Measurements from ENCODE around the gene DTYMK. TPM values are rescaled to one million over a fixed set of nuclear protein-coding genes. Genes with fewer than 3 reads are reported as not detected.

Gene DTYMK
- total and polyA plus RNA-seq, 4 donors = 13.1 to 51.6 (median 39.0) TPM

DNA sequence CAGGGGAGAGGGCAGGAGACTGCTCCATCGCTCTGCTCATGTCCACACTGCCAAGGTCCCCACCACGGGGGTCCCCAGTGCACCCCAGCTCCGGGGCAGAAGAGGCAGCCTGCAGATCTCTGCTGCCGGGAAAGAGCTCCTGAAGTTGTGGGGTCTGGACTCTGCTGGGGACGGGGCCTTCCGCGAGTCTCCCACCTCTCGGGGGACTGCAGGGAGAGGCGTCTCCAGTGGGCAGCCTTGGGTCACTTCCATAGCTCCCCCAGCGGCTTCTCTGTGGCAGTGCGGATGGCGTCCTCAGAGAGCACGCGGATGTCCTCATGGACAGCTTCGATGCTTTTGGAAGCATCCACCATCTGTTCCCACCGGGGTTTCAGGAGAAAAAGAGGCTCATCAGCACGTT lies 10.7 kb downstream of the DTYMK start:
- peaks cover 96% of the 10 kb centered on the region for H3K36me3 ChIP-seq (ENCODE audit: control insufficient read depth, insufficient read depth, low read length)
- no peak for DNase-seq (ENCODE audit: low read depth in 4 of 6, low spot score in 6 of 6)

GRCh38 chr2:241673797-241674725 lies 12.6 kb downstream of the DTYMK start:
- peaks cover 100% of the 10 kb centered on the region for H3K36me3 ChIP-seq (ENCODE audit: control insufficient read depth, insufficient read depth, low read length)
- no peak overlapping the region for H3K27ac ChIP-seq (ENCODE audit: low read depth, low read length)
- 72% methylated on average over 19 of the region's 21 CpGs for WGBS (ENCODE audit: insufficient coverage)
- H3K27me3 ChIP-seq (ENCODE audit: control insufficient read depth, insufficient read depth, low read length) = no peaks in the 10 kb centered on the region
- DNase-seq (ENCODE audit: low read depth in 4 of 6, low spot score in 6 of 6) = peak in 2 of 6 donors; percentile 57 to 61
- no peak overlapping the region for H3K4me3 ChIP-seq (ENCODE audit: low read depth, low read length)
- no peaks in the 10 kb centered on the region for H3K9me3 ChIP-seq (ENCODE audit: control insufficient read depth, insufficient read depth, low read length)
- H3K4me1 ChIP-seq (ENCODE audit: control insufficient read depth, insufficient read depth, low read length) = peaks cover 7% of the 10 kb centered on the region

More for the DNA sequence above, 10.7 kb downstream of the DTYMK start:
- H3K27ac ChIP-seq (ENCODE audit: low read depth, low read length) = no peak overlapping the region
- peaks cover 7% of the 10 kb centered on the region for H3K4me1 ChIP-seq (ENCODE audit: control insufficient read depth, insufficient read depth, low read length)
- no peaks in the 10 kb centered on the region for H3K9me3 ChIP-seq (ENCODE audit: control insufficient read depth, insufficient read depth, low read length)
- 89% methylated on average over 17 of the region's 17 CpGs for WGBS (ENCODE audit: insufficient coverage)
- no peak overlapping the region for H3K4me3 ChIP-seq (ENCODE audit: low read depth, low read length)
- H3K27me3 ChIP-seq (ENCODE audit: control insufficient read depth, insufficient read depth, low read length) = no peaks in the 10 kb centered on the region

DNA sequence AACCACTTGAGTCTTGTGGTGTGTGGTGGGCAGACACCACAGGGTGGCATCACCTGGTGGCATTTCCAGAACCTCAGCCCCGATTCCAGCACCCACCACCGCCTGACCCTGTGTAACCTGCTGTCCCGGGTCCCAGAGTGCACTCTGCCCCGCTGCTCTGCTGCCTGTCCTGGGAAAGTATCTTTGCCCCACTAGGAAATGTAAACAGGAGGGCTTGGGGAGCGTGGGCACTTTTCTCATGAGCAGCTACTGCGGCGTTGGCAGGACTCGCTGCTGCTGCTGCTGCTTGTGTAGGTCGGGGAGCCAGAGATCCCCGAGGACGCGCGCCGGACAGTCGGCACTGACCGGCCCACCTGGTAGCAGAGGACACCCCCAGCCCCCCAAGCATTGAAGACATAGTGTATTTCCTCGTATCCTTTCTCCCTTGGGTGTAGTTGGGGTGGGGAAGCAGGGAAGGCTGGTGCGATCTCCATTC lies 13.4 kb downstream of the DTYMK start:
- H3K4me3 ChIP-seq (ENCODE audit: low read depth, low read length) = no peak overlapping the region
- H3K9me3 ChIP-seq (ENCODE audit: control insufficient read depth, insufficient read depth, low read length) = no peaks in the 10 kb centered on the region
- H3K27ac ChIP-seq (ENCODE audit: low read depth, low read length) = no peak overlapping the region
- WGBS (ENCODE audit: insufficient coverage) = 80% methylated on average over 8 of the region's 18 CpGs
- no peak for DNase-seq (ENCODE audit: low read depth in 4 of 6, low spot score in 6 of 6)
- peaks cover 7% of the 10 kb centered on the region for H3K4me1 ChIP-seq (ENCODE audit: control insufficient read depth, insufficient read depth, low read length)
- H3K27me3 ChIP-seq (ENCODE audit: control insufficient read depth, insufficient read depth, low read length) = no peaks in the 10 kb centered on the region
- H3K36me3 ChIP-seq (ENCODE audit: control insufficient read depth, insufficient read depth, low read length) = peaks cover 100% of the 10 kb centered on the region

DNA sequence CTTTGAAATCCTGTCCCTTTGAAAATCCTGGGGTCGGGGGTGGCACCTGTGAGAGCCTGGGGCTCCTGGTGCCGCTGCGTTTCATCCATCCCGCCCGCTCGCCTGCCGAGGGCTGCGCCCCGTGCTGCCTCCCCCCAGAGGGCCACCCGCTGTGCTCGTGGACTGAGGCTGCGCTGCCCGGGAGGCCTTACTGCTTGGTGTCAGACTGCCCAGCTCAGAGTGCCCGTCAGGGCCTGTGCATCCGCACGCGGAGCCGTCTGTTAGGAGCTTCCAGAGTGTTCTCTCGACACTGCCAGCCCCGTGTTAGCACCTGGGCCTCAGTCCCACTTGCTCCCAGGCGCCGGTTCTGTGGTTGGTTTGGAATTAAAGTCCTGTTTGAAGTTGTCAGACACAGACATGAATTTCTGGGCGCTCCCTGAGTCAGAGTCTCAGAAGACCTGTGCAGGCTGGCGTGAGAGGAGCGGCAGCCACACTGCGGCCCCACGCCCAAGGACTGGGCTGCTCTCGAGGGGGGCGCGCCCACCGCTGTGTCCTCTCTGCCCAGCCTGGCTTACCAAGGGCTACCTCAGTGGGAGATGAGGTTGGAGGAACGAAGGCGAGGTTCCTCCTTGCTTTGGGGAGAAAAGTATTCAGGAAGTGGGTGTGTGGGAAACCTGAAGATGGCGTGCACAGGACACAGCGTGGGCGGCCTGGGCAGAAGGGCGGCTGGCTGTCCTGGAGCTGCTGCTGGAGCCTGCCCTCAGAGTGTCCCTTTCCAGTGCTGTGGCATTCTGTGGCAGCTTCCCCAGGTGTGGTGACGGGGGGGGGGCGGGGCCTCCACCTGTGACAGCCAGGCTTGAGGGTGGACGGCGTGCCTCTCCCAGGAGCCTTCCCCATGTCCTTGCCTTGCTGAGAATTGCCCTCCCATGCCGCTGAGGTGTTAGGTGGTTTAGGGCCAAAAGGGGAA lies 14.1 kb downstream of the DTYMK start:
- Histone ChIP-seq H3K9me3 (ENCODE audit: control insufficient read depth, insufficient read depth, low read length) (no peaks in the 10 kb centered on the region), H3K4me3 (ENCODE audit: low read depth, low read length) (no peak overlapping the region), H3K36me3 (ENCODE audit: control insufficient read depth, insufficient read depth, low read length) (peaks cover 100% of the 10 kb centered on the region), H3K27ac (ENCODE audit: low read depth, low read length) (no peak overlapping the region), H3K27me3 (ENCODE audit: control insufficient read depth, insufficient read depth, low read length) (no peaks in the 10 kb centered on the region), H3K4me1 (ENCODE audit: control insufficient read depth, insufficient read depth, low read length) (peaks cover 7% of the 10 kb centered on the region)
- 93% methylated on average over 42 of the region's 42 CpGs for WGBS (ENCODE audit: insufficient coverage)
- no peak for DNase-seq (ENCODE audit: low read depth in 4 of 6, low spot score in 6 of 6)

DNA sequence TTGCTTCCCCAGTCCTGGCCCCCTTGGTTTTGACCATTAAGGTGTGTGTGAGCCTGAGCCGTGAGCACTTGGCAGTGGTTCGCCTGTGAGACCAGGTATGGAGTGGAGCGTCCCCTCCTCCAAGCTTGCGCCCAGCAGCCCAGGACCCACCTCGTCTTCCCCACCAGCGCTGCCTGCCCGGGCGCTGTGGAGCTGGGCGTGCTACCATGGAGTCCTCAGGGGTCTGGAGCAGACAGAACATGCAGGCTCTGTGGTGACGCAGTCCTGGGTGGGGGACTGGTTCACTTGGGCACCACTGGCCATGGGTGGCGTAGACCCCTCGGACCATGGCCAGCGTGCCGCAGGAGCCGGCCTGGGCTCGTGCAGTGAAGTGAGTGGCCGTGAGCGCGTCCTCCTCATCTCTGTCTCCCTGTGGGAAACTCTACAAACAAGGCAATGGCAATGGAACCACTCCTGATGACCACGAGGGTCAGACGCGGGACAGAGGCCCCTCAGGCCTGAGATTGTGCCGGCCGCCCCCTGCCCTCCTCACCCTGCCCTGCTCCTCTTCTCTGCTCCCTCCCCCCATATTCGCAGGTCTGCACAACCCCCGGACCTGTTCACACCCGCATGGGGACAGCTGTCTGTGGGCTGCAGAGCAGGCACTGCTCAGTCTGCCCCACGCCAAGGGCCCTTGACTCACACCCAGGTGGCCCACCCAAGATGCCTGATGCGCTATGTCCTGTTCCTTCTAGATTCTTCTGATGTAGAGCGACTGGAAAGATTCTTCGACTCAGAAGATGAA lies 15.0 kb downstream of the DTYMK start:
- no peak for DNase-seq (ENCODE audit: low read depth in 4 of 6, low spot score in 6 of 6)
- H3K4me3 ChIP-seq (ENCODE audit: low read depth, low read length) = no peak overlapping the region
- H3K27me3 ChIP-seq (ENCODE audit: control insufficient read depth, insufficient read depth, low read length) = no peaks in the 10 kb centered on the region
- no peaks in the 10 kb centered on the region for H3K9me3 ChIP-seq (ENCODE audit: control insufficient read depth, insufficient read depth, low read length)
- peaks cover 11% of the 10 kb centered on the region for H3K4me1 ChIP-seq (ENCODE audit: control insufficient read depth, insufficient read depth, low read length)
- H3K27ac ChIP-seq (ENCODE audit: low read depth, low read length) = no peak overlapping the region
- 94% methylated on average over 28 of the region's 31 CpGs for WGBS (ENCODE audit: insufficient coverage)
- H3K36me3 ChIP-seq (ENCODE audit: control insufficient read depth, insufficient read depth, low read length) = peaks cover 98% of the 10 kb centered on the region

DNA sequence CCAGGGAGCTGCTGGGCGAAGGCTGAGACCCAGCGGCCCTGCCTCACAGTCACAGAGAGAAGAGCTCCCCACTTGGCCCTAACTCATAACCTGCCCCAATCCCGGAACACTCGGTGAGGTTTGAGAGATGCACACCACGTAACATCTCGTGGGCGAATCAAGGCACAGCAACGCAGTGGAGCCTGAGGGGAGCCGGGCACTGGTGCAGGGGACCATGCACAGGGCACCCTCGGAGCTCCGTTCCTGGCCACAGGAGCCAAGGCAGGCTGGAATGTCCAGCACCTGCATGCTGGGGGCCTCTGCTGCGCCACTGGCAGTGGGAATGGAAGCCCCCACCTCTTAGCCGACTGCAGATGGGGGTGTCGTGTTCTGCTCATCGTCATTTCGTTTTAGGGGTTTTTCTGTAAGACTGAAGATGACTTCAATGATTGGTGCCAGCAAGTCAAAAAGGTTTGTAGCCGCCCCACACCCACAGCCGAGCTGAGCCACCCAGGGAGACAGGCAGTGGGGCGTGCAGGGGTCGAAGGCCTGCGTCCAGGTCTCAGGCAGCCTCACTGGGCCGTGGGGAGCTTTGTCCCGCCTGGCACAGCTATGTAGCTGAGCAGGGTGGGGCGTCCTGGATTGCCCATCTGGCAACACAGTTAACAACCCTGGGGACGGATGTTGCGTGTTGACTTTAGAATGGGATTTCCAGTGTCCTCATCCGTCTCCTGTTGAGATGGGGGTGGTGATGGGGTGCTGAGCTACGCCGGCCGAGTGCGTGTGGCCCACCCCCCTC lies 16.1 kb downstream of the DTYMK start:
- H3K9me3 ChIP-seq (ENCODE audit: control insufficient read depth, insufficient read depth, low read length) = no peaks in the 10 kb centered on the region
- no peak overlapping the region for H3K4me3 ChIP-seq (ENCODE audit: low read depth, low read length)
- WGBS (ENCODE audit: insufficient coverage) = 93% methylated on average over 31 of the region's 31 CpGs
- DNase-seq (ENCODE audit: low read depth in 4 of 6, low spot score in 6 of 6) = no peak
- H3K27ac ChIP-seq (ENCODE audit: low read depth, low read length) = no peak overlapping the region
- peaks cover 21% of the 10 kb centered on the region for H3K4me1 ChIP-seq (ENCODE audit: control insufficient read depth, insufficient read depth, low read length)
- peaks cover 92% of the 10 kb centered on the region for H3K36me3 ChIP-seq (ENCODE audit: control insufficient read depth, insufficient read depth, low read length)
- no peaks in the 10 kb centered on the region for H3K27me3 ChIP-seq (ENCODE audit: control insufficient read depth, insufficient read depth, low read length)

DNA sequence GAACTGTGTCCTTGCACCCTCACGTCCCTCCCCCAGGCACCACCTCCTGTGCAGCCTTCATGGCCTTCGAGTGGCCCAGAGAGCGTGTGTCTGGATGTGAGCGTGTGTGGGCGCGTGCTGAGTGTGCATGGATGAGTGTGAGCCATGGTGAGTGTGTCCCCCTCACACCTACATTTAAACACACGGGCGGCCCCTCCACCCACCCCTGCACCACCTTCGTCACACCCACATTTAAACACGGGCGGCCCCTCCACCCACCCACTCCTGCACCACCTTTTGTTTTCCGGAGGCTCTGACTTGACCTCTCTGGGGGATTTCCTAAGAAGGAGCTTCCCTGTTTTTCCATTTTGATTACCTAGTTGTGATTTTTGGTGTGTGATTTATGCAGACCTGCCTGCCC lies 17.8 kb downstream of the DTYMK start:
- 70% methylated on average over 5 of the region's 12 CpGs for WGBS (ENCODE audit: insufficient coverage)
- no peak for DNase-seq (ENCODE audit: low read depth in 4 of 6, low spot score in 6 of 6)

DNA sequence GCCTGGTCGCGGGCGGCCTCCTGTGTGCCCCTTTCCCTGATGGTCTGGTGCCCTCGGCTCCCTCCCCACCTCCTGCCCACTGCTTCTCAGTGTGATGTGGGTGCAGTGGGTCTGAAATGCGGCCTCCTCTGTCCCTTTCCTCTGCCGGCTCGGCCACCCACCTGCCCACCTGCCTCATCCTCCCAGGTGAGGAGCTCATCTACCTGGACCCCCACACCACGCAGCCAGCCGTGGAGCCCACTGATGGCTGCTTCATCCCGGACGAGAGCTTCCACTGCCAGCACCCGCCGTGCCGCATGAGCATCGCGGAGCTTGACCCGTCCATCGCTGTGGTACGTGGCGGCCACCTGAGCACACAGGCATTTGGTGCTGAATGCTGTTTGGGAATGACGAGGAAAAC lies 18.3 kb downstream of the DTYMK start:
- Histone ChIP-seq H3K9me3 (ENCODE audit: control insufficient read depth, insufficient read depth, low read length) (no peaks in the 10 kb centered on the region), H3K36me3 (ENCODE audit: control insufficient read depth, insufficient read depth, low read length) (peaks cover 70% of the 10 kb centered on the region), H3K4me1 (ENCODE audit: control insufficient read depth, insufficient read depth, low read length) (peaks cover 19% of the 10 kb centered on the region), H3K27ac (ENCODE audit: low read depth, low read length) (no peak overlapping the region), H3K4me3 (ENCODE audit: low read depth, low read length) (no peak overlapping the region), H3K27me3 (ENCODE audit: control insufficient read depth, insufficient read depth, low read length) (no peaks in the 10 kb centered on the region)
- DNase-seq (ENCODE audit: low read depth in 4 of 6, low spot score in 6 of 6) = no peak
- WGBS (ENCODE audit: insufficient coverage) = 95% methylated on average over 15 of the region's 21 CpGs

More for the DNA sequence above, 17.8 kb downstream of the DTYMK start:
- H3K4me3 ChIP-seq (ENCODE audit: low read depth, low read length) = no peak overlapping the region
- no peaks in the 10 kb centered on the region for H3K27me3 ChIP-seq (ENCODE audit: control insufficient read depth, insufficient read depth, low read length)
- H3K27ac ChIP-seq (ENCODE audit: low read depth, low read length) = no peak overlapping the region
- peaks cover 21% of the 10 kb centered on the region for H3K4me1 ChIP-seq (ENCODE audit: control insufficient read depth, insufficient read depth, low read length)
- H3K36me3 ChIP-seq (ENCODE audit: control insufficient read depth, insufficient read depth, low read length) = peaks cover 75% of the 10 kb centered on the region
- H3K9me3 ChIP-seq (ENCODE audit: control insufficient read depth, insufficient read depth, low read length) = no peaks in the 10 kb centered on the region

Data from spinal cord (tissue), 10 donors.